Aorta (tissue), 5 donors: Measurements from ENCODE around the gene SENP7. TPM values are rescaled to one million over a fixed set of nuclear protein-coding genes. Genes with fewer than 3 reads are reported as not detected.
"Not testable (repeated sequence)": the region's sequence is repeated elsewhere in the genome, so short reads cannot be mapped to it uniquely, and the experiment has no call there.

Experiments used
- ATAC-seq: fragments of 200-7000 bp; cut with Tn5 transposase; one replicate; pipeline ENCODE4 v1.9.1; 2022; ENCODE audit warnings: moderate library complexity; ENCODE audit not compliant: low FRiP score
- DNase-seq, 2 donors: peaks; one replicate each; pipeline ENCODE4 v3.0.0-alpha.2; 2020
- H3K27ac ChIP-seq, 2 donors: one replicate each; pipeline ENCODE4 v1.5.1; 2013; ENCODE audit warnings: low read length in 2 of 2, mild to moderate bottlenecking in 2 of 2, moderate library complexity in 2 of 2, control low read depth in 1 of 2, inconsistent platforms in 1 of 2, low read depth in 1 of 2
- H3K27me3 ChIP-seq, 2 donors: one replicate each; pipeline ENCODE4 v1.6.1; 2013; ENCODE audit warnings: control low read depth in 1 of 2, low read length in 1 of 2, mild to moderate bottlenecking in 1 of 2, moderate library complexity in 1 of 2; ENCODE audit not compliant: insufficient read depth in 2 of 2, control insufficient read depth in 1 of 2
- H3K36me3 ChIP-seq, 2 donors: one replicate each; pipeline ENCODE4 v1.6.1; 2013; ENCODE audit warnings: control low read depth in 1 of 2, low read length in 1 of 2, mild to moderate bottlenecking in 1 of 2; ENCODE audit not compliant: insufficient read depth in 2 of 2, control insufficient read depth in 1 of 2
- H3K4me1 ChIP-seq, 2 donors: one replicate each; pipeline ENCODE4 v1.6.1; 2013; ENCODE audit warnings: low read length in 2 of 2, control low read depth in 1 of 2, mild to moderate bottlenecking in 1 of 2, moderate library complexity in 1 of 2; ENCODE audit not compliant: insufficient read depth in 2 of 2, control insufficient read depth in 1 of 2
- H3K4me3 ChIP-seq, 2 donors: one replicate each; pipeline ENCODE4 v1.5.1; 2013; ENCODE audit warnings: low read length in 2 of 2, control low read depth in 1 of 2, mild to moderate bottlenecking in 1 of 2
- H3K9me3 ChIP-seq: one replicate; pipeline ENCODE4 v1.6.1; 2013; ENCODE audit warnings: mild to moderate bottlenecking, low read length; ENCODE audit not compliant: control insufficient read depth
- WGBS, 2 donors: extraction: QIAGEN DNeasy Blood & Tissue Kit; methylation state at CpG; one replicate each; pipeline ENCODE4 v1.1.7; 2013; 5-methylcytosine and 5-hydroxymethylcytosine counted together
- intact Hi-C, 2 donors: fragments of 100-400 bp; cut with DNase I; formaldehyde crosslinking; loops; one replicate each; pipeline versions ENCODE4 v1.14.2 to v1.15.0; 2022
- long read RNA-seq, 2 donors: library from polyadenylated mRNA; unstranded; transcript quantifications; one replicate each; pipeline ENCODE4 v2.0.0, GENCODE V29; 2020 to 2021
- polyA plus RNA-seq, 2 donors: library from polyadenylated mRNA; stranded (reverse); fragments of 200-250 nt; gene quantifications; one replicate each; pipeline ENCODE4 v1.2.3, GENCODE V29; 2013
- total RNA-seq, 2 donors: library from RNA; stranded (reverse); fragmentation: NEBNext Ultra II Directional; extraction: Animal tissue kit (Norgen Biotek cat#: 25700); gene quantifications; one replicate each; pipeline ENCODE4 v1.2.1, GENCODE V29; 2021
- donor health status: healthy with polysubstance abuse.
- donor health status: Bipolar disorder and iron deficiency.
- donor health status: DM: no; HTN: no; CAD: no.
- donor health status: DM: no; HTN: no; CAD: no.
- donor health status: DM: yes; HTN: yes; CAD: no.

The SENP7 gene
- total RNA-seq (10 to 100 TPM; 25.6 to 32.4 TPM), polyA plus RNA-seq (10 to 100 TPM in 1 of 2 donors, 1 to 10 TPM in 1; 6.9 to 14.5 TPM)
- long read RNA-seq, donor 1, partial matches to known transcripts = 7 of 16 reads
- long read RNA-seq, donor 1, other reads (novel, unspliced or antisense) = 9 of 16 reads
- long read RNA-seq, donor 2, full-length matches to known transcripts = 4 of 15 reads
- long read RNA-seq, donor 2, partial matches to known transcripts = 3 of 15 reads
- long read RNA-seq, donor 2, other reads (novel, unspliced or antisense) = 8 of 15 reads

GRCh38 chr3:101512646-101513418, at the start of gene SENP7:
Gene SENP7, minus strand, starts transcription at chr3:101513212. Its CDS starts 82 bp downstream, at chr3:101513130.
- Histone ChIP-seq H3K9me3 (no peaks in the 10 kb centered on the region), H3K27ac (peak within 1 kb of the TSS; percentile 37 to 77), H3K36me3 (no peaks in the 10 kb centered on the region), H3K4me3 (peak within 1 kb of the TSS; percentile 90 to 96), H3K27me3 (no peaks in the 10 kb centered on the region), H3K4me1 (no peaks in the 10 kb centered on the region)
- DNase-seq = peak; percentile 92 to 95
- peak; percentile 89 for ATAC-seq
- intact Hi-C loops = loop anchor here (5.0 kb wide), 2 partner anchors 49 to 59 kb away; partner anchors contain the start of genes PCNP (in 1 of the 2) and TRMT10C (in 1 of the 2)
- 1% methylated on average over 36 to 54 of the region's 54 CpGs for WGBS, 2 donors

DNA sequence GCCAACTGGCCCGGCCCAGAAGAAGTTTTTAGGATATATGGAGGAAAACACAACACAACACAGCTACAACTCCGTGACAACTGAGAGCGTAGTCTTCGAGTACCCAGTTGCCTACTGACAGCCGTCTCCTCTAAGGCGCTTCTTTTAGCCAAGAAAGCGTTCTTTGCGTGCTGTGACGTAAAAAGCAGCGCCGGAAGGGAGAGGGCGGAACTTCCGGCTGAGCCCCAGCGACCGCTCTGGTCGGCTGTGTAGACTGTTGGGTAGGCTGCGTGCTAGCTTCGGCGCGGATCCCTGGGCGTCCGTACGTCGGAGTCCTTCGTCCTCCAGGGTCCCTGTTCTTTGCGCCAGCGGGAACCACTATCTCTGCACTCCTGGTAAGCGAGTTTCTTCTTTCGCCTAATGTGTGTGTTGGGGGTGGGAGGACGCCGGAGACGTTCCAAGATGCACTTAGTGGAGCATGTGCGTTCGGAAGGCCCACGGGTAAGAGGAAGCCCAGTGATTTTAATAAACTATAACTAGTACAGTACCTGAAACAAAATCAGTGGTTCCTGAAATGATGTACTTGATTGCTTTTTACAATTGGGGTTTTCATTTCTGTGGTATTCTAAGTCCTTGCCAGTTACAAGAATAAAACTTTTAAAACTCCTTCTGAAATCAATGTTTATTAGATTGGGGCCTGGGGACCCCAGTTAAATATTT, 48.8 kb upstream of the SENP7 start, which contains the start of gene TRMT10C:
Gene TRMT10C (plus strand): TSS at position 239 of the 699 bp plus-strand sequence. CDS start 2,914 bp downstream, outside the sequence.
- Histone ChIP-seq H3K27ac (peak within 1 kb of the TSS in 1 of 2 donors; percentile 91), H3K4me3 (peak within 1 kb of the TSS; percentile 55 to 92), H3K4me1 (peaks cover 0 to 3% of the 10 kb centered on the region in 2 donors), H3K27me3 (no peaks in the 10 kb centered on the region), H3K36me3 (peaks cover 0 to 2% of the 10 kb centered on the region in 2 donors), H3K9me3 (no peaks in the 10 kb centered on the region)
- 0% methylated on average over 35 of the region's 35 CpGs for WGBS, 2 donors
- intact Hi-C loops = loop anchor here in 1 of 2 donors (5.0 kb wide), 1 partner anchor 49 kb away; the partner anchor contains the start of gene SENP7
- peak; percentile 97 for ATAC-seq
- DNase-seq = peak; percentile 94 to 97

GRCh38 chr3:101556064-101556463, 43.1 kb upstream of the SENP7 start:
- Histone ChIP-seq H3K27me3 (peaks cover 0 to 3% of the 10 kb centered on the region in 2 donors), H3K9me3 (no peaks in the 10 kb centered on the region), H3K36me3 (no peaks in the 10 kb centered on the region), H3K4me3 (no peak overlapping the region), H3K4me1 (no peaks in the 10 kb centered on the region), H3K27ac (no peak overlapping the region)
- 32 to 42% methylated on average over 3 of the region's 3 CpGs for WGBS, 2 donors
- ATAC-seq (no peak), DNase-seq (no peak)
- intact Hi-C loops = no loop called here

GRCh38 chr3:101553381-101553780, 40.4 kb upstream of the SENP7 start:
- ATAC-seq, H3K9me3 ChIP-seq, H3K4me1 ChIP-seq, H3K36me3 ChIP-seq, H3K27me3 ChIP-seq, H3K4me3 ChIP-seq, H3K27ac ChIP-seq, DNase-seq, intact Hi-C loops: not testable (repeated sequence)
- WGBS, 2 donors = 83 to 87% methylated on average over 5 of the region's 5 CpGs

GRCh38 chr3:101551359-101552081, 38.5 kb upstream of the SENP7 start:
- ATAC-seq, H3K27ac ChIP-seq, H3K9me3 ChIP-seq, DNase-seq, intact Hi-C loops, H3K36me3 ChIP-seq, H3K27me3 ChIP-seq, H3K4me1 ChIP-seq, H3K4me3 ChIP-seq: not testable (repeated sequence)
- WGBS, 2 donors = 96% methylated on average over 47 to 50 of the region's 50 CpGs

GRCh38 chr3:101549473-101549872, 36.5 kb upstream of the SENP7 start:
- 59 to 65% methylated on average over 1 of the region's 1 CpG for WGBS, 2 donors
- no peak overlapping the region for H3K27ac ChIP-seq

GRCh38 chr3:101548527-101549105, 35.6 kb upstream of the SENP7 start:
- ATAC-seq (no peak), DNase-seq (no peak)
- Histone ChIP-seq H3K4me1 (no peaks in the 10 kb centered on the region), H3K9me3 (no peaks in the 10 kb centered on the region), H3K27ac (no peak overlapping the region), H3K27me3 (no peaks in the 10 kb centered on the region), H3K36me3 (no peaks in the 10 kb centered on the region), H3K4me3 (no peak overlapping the region)
- WGBS, 2 donors = 72 to 74% methylated on average over 2 of the region's 2 CpGs
- intact Hi-C loops = no loop called here

More at GRCh38 chr3:101549473-101549872, 36.5 kb upstream of the SENP7 start:
- H3K4me1 ChIP-seq = no peaks in the 10 kb centered on the region
- DNase-seq = no peak
- no peaks in the 10 kb centered on the region for H3K36me3 ChIP-seq
- H3K4me3 ChIP-seq = no peak overlapping the region
- no peak for ATAC-seq
- H3K9me3 ChIP-seq = no peaks in the 10 kb centered on the region
- no peaks in the 10 kb centered on the region for H3K27me3 ChIP-seq
- intact Hi-C loops = no loop called here
